Loucy (cell line): ENCODE data around the gene COX4I2.

Source experiments
- EZH2phosphoT487 ChIP-seq: fragments of 200-600 bp; IDR thresholded peaks from 2 replicates; pipeline ENCODE4 v1.6.1; 2018; ENCODE audit warnings: antibody characterized with exemption, mild to moderate bottlenecking, moderate library complexity, borderline replicate concordance
- TF ChIP-seq, protein P1 (sequence below): fragments of 200-600 bp; sonication (generic); conservative IDR thresholded peaks from 2 replicates; pipeline ENCODE4 v1.5.1; 2014; ENCODE audit warnings: mild to moderate bottlenecking, antibody characterized with exemption, low read length

DNA sequence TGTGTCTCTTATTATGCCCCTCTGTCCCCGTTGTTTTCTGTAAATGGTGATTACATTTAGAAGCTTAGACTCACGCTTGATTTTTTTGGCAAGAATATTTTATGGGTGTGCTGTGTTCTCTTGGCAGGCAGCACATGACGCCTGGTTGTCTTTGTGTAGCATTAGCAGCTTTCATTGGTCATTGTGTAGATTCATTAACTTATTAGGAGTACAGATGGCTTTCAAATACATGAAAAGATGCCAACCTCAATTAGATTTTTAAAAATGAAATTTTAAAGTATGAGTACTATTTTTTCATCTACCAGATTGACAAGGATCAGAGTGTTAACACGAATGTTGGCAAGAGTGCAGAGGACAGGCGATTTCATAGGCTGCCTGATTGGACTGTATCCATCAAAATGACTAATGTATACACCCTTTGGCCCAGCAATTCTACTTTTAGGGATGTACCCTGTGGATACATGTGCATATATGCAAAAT, 15.2 kb downstream of the COX4I2 start:
- TF ChIP-seq, protein P1, sequence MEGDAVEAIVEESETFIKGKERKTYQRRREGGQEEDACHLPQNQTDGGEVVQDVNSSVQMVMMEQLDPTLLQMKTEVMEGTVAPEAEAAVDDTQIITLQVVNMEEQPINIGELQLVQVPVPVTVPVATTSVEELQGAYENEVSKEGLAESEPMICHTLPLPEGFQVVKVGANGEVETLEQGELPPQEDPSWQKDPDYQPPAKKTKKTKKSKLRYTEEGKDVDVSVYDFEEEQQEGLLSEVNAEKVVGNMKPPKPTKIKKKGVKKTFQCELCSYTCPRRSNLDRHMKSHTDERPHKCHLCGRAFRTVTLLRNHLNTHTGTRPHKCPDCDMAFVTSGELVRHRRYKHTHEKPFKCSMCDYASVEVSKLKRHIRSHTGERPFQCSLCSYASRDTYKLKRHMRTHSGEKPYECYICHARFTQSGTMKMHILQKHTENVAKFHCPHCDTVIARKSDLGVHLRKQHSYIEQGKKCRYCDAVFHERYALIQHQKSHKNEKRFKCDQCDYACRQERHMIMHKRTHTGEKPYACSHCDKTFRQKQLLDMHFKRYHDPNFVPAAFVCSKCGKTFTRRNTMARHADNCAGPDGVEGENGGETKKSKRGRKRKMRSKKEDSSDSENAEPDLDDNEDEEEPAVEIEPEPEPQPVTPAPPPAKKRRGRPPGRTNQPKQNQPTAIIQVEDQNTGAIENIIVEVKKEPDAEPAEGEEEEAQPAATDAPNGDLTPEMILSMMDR, result no peak
- TF ChIP-seq EZH2phosphoT487, result no peak
